Measurements from ENCODE around the gene C12orf50.
"Not testable (repeated sequence)": the region's sequence is repeated elsewhere in the genome, so short reads cannot be mapped to it uniquely, and the experiment has no call there.

C12orf50 gene, protein sequence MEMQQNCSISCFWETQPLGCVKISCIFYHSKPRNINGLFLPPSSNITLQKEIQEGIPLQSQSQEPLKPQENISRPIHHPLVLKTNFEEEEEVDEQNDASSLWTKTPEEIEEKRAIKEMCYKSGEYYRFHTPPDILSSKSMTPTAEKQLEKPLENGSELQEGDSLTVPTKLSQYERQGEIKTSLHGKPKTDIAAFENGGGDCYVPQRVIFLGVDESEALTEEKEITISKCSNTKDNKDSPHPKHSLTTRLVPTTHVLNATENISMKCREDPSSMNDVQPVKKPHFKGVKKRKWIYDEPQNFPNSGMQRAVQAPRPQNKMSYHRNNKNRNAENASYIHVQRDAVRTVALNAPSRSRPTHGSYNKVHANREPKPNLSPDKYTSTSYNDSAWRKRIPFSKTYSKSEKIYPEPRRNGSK

DNA sequence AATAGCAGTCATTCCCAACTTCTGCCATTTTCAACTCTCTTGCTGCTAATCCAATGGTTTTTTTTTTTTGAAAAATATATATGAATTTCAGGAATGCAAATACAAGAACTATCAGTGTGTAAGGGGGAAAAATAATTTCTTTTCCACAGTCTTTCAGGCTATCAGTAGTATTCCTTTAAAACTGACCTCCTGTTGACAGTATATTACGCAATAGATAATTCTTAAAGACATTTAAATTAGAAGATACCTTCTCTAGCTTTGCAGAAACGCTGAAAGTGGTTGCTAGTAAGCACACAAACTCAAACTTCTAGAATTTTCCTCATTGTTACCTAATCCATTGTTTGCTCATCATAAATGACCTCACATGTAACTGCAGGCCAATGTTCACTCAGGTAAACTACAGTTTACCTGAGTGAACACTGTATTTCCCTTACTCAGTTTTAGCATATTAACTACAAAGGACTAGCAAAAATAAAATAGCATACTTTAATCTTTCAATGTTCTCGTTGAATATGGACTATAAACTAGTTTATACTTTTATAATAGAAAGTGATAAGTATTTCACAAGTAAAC lies at the start of gene C12orf50:
C12orf50 (minus strand) TSS at position 309 of the 573 bp plus-strand sequence. CDS start 2,439 bp downstream, outside the sequence.
- DNase-seq = no peak

GRCh38 chr12:88067301-88067700 lies 38.1 kb upstream of the C12orf50 start:
- no peak for DNase-seq

DNA sequence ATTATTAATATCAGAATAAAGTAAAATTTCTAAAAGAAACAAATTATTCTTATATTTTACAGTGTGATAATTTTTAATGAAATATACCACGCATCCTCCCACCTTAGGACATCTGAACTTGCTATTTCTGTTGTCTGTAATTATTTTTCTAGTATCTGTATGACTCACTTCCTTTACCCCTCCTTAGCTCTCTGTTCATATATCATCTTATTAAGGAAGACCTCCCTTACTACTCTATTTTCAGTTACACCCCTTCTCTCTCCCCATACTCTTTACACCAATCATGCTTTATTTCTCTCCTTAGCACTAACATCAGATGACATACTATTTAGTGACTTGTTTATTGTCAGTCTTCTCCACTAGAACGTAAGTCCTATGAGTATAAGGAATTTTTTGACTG lies 34.2 kb upstream of the C12orf50 start:
- no peak for DNase-seq

- DNase-seq = no peak
Observed at GRCh38 chr12:88062474-88062873, 33.3 kb upstream of the C12orf50 start.

GRCh38 chr12:88058719-88059077 lies 29.5 kb upstream of the C12orf50 start:
- no peak for DNase-seq

DNA sequence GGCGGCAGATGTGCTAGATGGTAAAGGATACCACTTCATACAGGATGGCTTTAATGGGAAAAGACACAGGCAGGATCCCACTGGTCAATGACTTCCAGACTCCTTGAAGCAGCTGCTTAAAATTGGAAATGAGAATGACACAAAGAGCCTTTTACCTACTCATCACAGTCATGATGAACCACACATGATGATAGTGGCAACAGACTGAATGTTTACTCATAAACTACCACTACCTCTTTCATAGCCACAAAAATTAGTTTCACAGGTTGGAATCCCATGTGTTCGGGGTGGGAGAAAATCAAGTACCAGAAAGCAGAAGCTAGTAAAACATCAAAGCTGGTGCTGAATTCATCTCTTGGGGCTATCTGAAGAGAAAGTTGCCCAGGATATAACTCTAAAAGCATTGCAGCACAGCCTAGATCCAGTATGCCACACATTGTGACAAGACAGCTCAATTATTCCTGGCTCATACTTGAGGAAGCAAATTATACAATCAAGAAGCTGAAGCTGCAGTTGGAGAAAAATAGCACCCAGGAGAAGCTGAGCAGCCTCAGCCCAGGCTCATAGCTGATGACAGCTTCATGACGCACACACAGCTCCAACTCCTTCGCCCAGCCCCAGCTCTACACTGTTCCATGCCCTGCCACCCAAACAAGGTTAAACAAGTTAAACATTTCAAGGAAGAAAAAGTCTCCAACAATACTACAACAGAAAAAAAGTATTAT lies 29.0 kb upstream of the C12orf50 start:
- DNase-seq = no peak

DNA sequence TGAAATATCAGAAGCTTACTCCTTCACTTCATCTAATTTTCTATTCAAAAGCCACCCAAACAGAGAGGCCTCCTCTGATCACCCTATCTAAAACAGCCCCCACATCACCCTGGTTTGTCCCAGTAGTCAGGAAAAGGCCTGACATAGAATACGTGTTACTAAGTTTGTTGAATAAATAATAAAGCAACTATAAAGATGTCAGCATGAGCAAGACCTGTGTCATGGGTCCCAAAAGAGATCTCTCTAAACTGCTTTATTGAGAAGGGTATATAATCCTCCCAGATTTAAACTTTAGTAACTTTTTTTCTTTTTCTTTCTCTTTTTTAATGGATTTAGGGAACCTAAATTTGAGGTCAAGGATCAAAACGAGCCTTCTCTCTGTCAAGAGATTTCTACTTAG lies 27.4 kb upstream of the C12orf50 start:
- DNase-seq = no peak

GRCh38 chr12:88052686-88053085 lies 23.5 kb upstream of the C12orf50 start:
- DNase-seq = no peak

- no peak for DNase-seq
Observed at GRCh38 chr12:88044035-88044434, 14.8 kb upstream of the C12orf50 start.

- no peak for DNase-seq
Observed at GRCh38 chr12:88037770-88038169, 8.6 kb upstream of the C12orf50 start.

DNA sequence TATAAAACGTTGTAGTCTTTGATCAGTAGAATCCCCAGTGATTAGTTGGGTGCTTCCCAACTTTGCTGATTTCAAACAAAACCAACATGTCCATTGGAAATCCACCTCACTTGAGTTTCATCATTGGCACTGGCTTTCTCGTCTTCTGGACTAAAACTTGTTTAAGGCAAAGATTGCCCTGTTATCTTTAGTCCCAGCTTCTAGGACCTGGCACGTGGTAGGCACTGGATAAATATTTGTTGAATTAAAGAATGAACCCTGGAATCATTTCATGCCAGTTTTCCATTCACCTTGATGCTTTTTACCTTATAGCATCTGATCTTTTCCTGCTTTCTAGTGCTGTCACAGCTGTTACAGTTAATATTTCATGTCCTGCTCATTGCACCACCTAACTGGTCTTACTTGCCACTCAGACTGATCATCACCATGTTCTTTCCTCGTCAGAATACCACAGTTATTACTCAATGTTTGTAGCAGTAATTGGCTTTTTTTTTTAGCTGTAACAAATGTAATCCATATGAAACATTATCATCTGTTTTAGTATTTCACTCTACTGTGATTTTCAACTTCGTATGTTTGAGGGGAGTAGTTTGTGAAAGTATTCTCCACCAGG lies 7.3 kb upstream of the C12orf50 start:
- DNase-seq = no peak

DNA sequence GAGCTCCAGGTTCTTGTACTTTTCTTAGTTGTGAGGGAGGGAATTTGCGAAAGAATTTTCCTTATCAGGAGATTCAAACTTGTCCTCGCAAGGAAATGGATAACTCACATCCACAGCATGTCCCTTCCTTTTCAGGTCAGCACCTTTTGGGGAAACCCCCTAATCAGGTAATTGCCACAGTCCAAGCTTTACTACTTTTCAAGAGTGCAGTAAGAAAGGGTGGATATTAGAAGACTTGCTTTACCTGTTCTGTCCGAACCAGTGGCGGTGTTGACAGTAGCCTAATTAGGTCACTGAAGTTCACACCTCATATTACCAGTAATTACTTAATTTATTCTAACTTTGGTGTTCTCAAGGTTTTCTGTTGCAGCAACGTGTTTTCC lies 6.7 kb upstream of the C12orf50 start:
- no peak for DNase-seq

- DNase-seq = peak; percentile 83 to 88
Observed at GRCh38 chr12:88035271-88035906, 6.2 kb upstream of the C12orf50 start.

DNA sequence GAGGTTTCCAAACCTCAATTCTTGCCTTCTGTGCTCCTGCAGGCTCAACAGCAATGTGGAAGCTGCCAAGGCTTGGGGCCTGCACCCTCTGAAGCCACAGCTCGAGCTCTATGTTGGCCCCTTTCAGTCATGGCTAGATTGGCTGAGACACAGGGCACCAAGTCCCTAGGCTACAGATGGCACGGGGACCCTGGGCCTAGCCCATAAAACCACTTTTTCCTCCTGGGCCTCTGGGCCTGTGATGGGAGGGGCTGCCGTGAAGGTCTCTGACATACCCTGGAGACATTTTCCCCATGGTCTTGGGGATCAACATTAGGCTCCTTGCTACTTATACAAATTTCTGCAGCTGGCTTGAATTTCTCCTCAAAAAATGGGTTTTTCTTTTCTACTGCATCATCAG lies 2.0 kb upstream of the C12orf50 start:
- not testable (repeated sequence) for DNase-seq

DNA sequence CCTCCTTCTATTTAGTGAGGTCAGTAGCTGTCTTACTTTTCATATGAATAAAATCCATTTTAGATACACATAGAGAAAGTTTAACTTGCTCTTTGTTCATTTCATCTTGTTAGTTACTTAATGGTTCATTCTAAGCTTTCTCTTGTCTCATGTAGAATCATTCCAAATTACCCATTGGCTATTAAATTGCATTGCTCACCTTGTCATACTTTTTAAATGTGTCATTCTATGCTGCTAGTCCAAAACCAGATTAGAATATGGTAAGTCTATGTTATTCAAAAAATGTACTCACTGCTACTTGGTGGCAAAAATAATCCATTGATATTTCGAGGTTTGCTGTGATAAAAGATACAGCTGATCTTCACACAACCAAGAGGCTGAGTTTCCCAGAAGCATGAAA lies 3.0 kb downstream of the C12orf50 start:
- DNase-seq = no peak

GRCh38 chr12:88017964-88018363 lies 11.2 kb downstream of the C12orf50 start:
- no peak for DNase-seq

DNA sequence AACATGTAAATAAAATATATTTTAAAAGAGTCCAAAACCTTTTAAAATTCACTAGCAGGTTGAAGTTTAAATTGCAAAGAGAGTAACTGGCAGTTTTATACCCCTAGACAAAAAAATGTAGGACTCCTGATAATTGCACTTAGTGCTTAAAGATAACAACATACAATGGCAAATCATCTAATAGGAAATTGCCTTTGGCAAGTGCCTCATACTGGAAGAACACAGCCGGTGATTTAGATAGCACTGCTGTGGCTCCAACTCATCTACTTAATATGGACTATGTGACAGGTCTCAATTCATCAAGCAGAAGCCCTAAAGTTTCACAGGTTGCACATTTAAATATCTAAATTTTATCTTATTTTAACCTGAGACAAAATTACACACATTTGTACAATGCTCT lies 13.4 kb downstream of the C12orf50 start:
- DNase-seq = no peak

DNA sequence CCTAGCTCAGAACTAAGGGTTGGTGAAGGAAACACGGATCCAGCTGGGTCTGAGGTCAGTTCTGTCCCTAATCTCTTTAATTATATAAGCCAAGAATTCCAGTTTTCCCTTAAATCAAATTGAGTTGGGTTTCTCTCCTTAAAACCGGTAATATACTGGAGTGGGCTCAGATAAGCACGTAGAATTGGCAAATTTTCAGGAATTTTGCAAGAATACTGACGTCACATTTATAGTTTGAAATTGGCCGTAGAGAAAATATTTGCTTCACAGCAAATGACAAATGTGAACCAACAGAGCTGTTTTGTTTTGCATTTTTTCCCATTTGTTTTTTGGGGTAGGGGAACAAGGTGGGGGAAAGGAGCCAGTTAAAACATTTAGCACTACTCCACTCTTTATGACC lies 17.4 kb downstream of the C12orf50 start:
- no peak for DNase-seq

DNA sequence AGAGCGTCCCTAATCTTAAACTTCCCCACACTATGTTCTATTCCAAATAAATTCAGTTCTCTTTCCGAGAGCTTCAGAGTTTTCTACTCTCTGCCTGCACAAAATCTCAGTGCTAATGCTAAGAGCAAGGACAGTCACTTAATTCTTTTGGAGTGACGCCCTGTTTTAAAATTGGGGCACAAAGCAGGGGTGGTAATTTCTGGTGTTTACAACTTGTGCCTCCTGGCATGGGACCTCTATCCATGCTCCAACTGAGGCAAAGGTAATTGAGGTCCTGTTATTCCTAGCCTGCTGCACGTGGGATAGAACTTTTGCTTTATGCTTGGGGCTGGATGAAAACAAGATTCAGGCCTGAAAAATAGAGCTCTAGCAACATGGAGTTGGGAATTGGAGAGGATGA lies 22.9 kb downstream of the C12orf50 start:
- no peak for DNase-seq

DNA sequence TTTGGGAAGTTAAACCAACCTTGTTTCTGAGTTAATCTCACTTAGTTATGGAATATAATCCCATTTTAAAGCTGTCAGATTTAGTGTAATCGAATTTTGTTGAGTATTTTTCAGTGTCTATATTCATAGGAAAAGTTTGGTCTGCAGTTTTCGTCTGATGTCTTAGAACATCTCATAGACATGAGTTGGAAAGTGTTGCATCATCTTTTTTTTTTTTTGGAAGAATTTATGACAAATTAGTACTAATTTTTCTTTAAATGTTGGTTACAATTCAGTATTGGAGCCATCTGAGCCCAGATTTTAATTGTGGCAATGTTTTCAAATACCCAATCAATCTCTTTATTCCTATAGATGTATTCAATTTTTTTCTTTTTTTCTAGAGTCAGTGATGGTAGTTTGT lies 27.9 kb downstream of the C12orf50 start:
- DNase-seq = no peak

DNA sequence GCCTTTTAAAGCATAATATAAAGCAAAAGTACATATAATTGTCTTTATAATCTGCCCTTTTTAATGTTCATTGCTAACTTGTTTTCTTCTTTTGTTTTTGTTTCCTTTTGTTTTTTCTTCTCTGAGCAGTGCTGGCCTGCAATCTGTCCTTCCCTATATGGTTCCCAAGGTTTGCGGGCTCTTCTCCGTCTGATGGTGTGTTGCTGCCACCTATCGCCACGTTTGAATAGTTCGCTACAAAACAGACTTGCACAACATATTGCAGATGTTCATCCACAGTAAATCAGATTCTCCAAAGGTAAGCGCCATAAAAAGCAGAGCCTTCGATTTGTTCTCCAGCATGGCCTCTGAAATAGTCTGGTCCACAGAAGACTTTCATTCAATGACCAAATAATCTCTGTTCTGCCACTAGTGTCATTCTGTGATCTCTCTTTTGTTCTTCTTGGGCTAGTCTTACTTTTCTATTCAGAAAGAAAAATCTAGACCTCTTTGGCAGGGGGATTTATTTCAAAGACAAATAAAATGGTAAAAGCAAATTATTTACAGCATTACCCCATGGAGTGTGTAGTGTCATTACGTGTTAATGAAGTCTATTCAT lies 33.5 kb downstream of the C12orf50 start:
- peak in 1 of 2 donors; percentile 41 for DNase-seq

- no peak for DNase-seq
Observed at GRCh38 chr12:87991483-87991882, 37.7 kb downstream of the C12orf50 start.

DNA sequence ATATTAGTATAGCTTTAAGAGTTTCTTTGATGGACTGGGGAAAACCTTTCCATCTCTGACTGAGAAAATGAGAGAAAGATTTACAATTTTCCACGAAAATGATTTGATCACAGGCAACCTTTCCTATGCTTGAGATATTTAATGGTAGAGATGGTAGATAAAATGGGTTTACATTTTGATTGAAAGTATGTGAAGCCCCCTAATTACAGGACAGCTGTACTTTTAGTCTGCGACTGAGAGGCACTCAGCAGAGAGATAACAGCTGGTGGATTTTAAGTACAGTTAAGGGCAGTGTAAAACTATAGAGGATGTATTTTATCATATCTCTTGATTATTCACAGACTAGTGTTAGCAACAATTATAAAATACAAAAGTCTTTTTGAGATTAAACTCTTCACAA lies 40.7 kb downstream of the C12orf50 start:
- DNase-seq = no peak

Data from CD4-positive, alpha-beta T cell treated with Interferon alpha-2 for 1 hour (primary cell).